Neural cell (in vitro differentiated cells): ENCODE measurements around the gene CLCN3.

ENCODE experiments used
- CTCF ChIP-seq: fragments of 450-650 bp; IDR thresholded peaks from 2 replicates; pipeline ENCODE4 v1.5.1; 2014; ENCODE audit warnings: antibody characterized with exemption, mild to moderate bottlenecking, moderate library complexity; ENCODE audit not compliant: poor library complexity, severe bottlenecking
- EZH2 ChIP-seq: fragments of 200-600, 300-800 bp; shearing (Covaris generic), sonication (generic); IDR thresholded peaks from 2 replicates; pipeline ENCODE4 v1.6.1; 2014; ENCODE audit warnings: antibody characterized with exemption, low read length, borderline replicate concordance, mild to moderate bottlenecking; ENCODE audit not compliant: insufficient read depth, poor library complexity, severe bottlenecking
- POLR2AphosphoS5 ChIP-seq: IDR thresholded peaks from 2 replicates; pipeline ENCODE4 v1.6.1; 2012
- TAF1 ChIP-seq: IDR thresholded peaks from 2 replicates; pipeline ENCODE4 v1.6.1; 2012; ENCODE audit warnings: low read depth

GRCh38 chr4:169723207-169723965, 103.0 kb downstream of the CLCN3 start:
- TF ChIP-seq CTCF: no peak
- TF ChIP-seq TAF1: no peak
- no peak for TF ChIP-seq EZH2
- TF ChIP-seq POLR2AphosphoS5: no peak
